ENCODE data around the gene DLG2.

DLG2 gene

GRCh38 chr11:83409476-83409875, 2217.7 kb downstream of the DLG2 start:
- no peak for DNase-seq (ENCODE audit: low read depth in 2 of 2)

- DNase-seq (ENCODE audit: low read depth in 2 of 2): no peak
Measured at GRCh38 chr11:83408946-83409345, 2218.2 kb downstream of the DLG2 start.
